Activated CD4-positive, alpha-beta T cell treated with anti-CD3 and anti-CD28 coated beads, Interleukin-2, amount 10 ng/mL, durations not matched to agents 7 days and 5 days (primary cell): ENCODE data around the gene TUT7. TPM values are rescaled to one million over a fixed set of nuclear protein-coding genes. Genes with fewer than 3 reads are reported as not detected.

Experiments
- CTCF ChIA-PET: fragments of 350-600 bp; sonication (Branson Sonifier 250); formaldehyde crosslinking; loops from one replicate; lab custom pipeline; 2021; ENCODE audit warnings: antibody characterized with exemption; lab: Charles Lee
- POLR2A ChIA-PET: fragments of 350-600 bp; sonication (Branson Sonifier 250); formaldehyde crosslinking; loops from one replicate; lab custom pipeline; 2021; ENCODE audit warnings: antibody characterized with exemption; lab: Charles Lee
- DNase-seq: peaks from one replicate; pipeline ENCODE4 v3.0.0-alpha.2; 2020
- H3K27ac Mint-ChIP-seq: one replicate; pipeline ENCODE4 v1.8.0; 2021; ENCODE audit warnings: mild to moderate bottlenecking, moderate library complexity, mixed read lengths
- H3K27me3 Mint-ChIP-seq: one replicate; pipeline ENCODE4 v1.8.0; 2021; ENCODE audit warnings: mixed read lengths
- H3K36me3 Mint-ChIP-seq: one replicate; pipeline ENCODE4 v1.8.0; 2021; ENCODE audit warnings: low read depth, mixed read lengths
- H3K4me1 Mint-ChIP-seq: one replicate; pipeline ENCODE4 v1.8.0; 2021; ENCODE audit warnings: mixed read lengths
- H3K4me3 Mint-ChIP-seq: one replicate; pipeline ENCODE4 v1.8.0; 2021; ENCODE audit warnings: mild to moderate bottlenecking, moderate library complexity, mixed read lengths
- H3K9me3 Mint-ChIP-seq: one replicate; pipeline ENCODE4 v1.8.0; 2021; ENCODE audit warnings: mixed read lengths
- total RNA-seq, 2 experiments: library from RNA; stranded (reverse); gene quantifications; one replicate each; pipeline ENCODE4 v1.2.3, GENCODE V29; 2021

Gene TUT7
- total RNA-seq, 2 experiments from 2014 or later = 37.2 to 38.2 TPM

GRCh38 chr9:86257391-86257790 is 96.8 kb downstream of the TUT7 start:
- Mint-ChIP-seq H3K9me3 (peaks cover 5% of the 10 kb centered on the region), H3K4me3 (no peak overlapping the region), H3K4me1 (no peaks in the 10 kb centered on the region), H3K27ac (no peak overlapping the region), H3K36me3 (no peaks in the 10 kb centered on the region), H3K27me3 (no peaks in the 10 kb centered on the region)
- ChIA-PET CTCF (no interaction called here), POLR2A (no interaction called here)
- no peak for DNase-seq

GRCh38 chr9:86256653-86257052 is 97.6 kb downstream of the TUT7 start:
- H3K4me1 Mint-ChIP-seq = no peaks in the 10 kb centered on the region
- CTCF ChIA-PET = no interaction called here
- DNase-seq = no peak
- H3K36me3 Mint-ChIP-seq = no peaks in the 10 kb centered on the region
- peaks cover 5% of the 10 kb centered on the region for H3K9me3 Mint-ChIP-seq
- no peak overlapping the region for H3K4me3 Mint-ChIP-seq
- H3K27me3 Mint-ChIP-seq = no peaks in the 10 kb centered on the region
- no peak overlapping the region for H3K27ac Mint-ChIP-seq
- POLR2A ChIA-PET = no interaction called here

- H3K36me3 Mint-ChIP-seq = no peaks in the 10 kb centered on the region
- no peak for DNase-seq
- no peak overlapping the region for H3K4me3 Mint-ChIP-seq
- H3K27ac Mint-ChIP-seq = no peak overlapping the region
- peaks cover 5% of the 10 kb centered on the region for H3K9me3 Mint-ChIP-seq
- ChIA-PET CTCF (interaction anchor here (1.0 kb wide), 1 partner anchor 22 kb away, joined by 4 read pairs; no protein-coding TSS in a partner anchor), POLR2A (no interaction called here)
- H3K27me3 Mint-ChIP-seq = peaks cover 2% of the 10 kb centered on the region
- no peaks in the 10 kb centered on the region for H3K4me1 Mint-ChIP-seq
Observed at GRCh38 chr9:86253577-86253976, 100.6 kb downstream of the TUT7 start.

- H3K4me3 Mint-ChIP-seq = no peak overlapping the region
- no peaks in the 10 kb centered on the region for H3K4me1 Mint-ChIP-seq
- POLR2A ChIA-PET = no interaction called here
- peaks cover 2% of the 10 kb centered on the region for H3K27me3 Mint-ChIP-seq
- no peak for DNase-seq
- CTCF ChIA-PET = no interaction called here
- peaks cover 5% of the 10 kb centered on the region for H3K9me3 Mint-ChIP-seq
- no peaks in the 10 kb centered on the region for H3K36me3 Mint-ChIP-seq
- no peak overlapping the region for H3K27ac Mint-ChIP-seq
Observed at GRCh38 chr9:86252870-86253269, 101.3 kb downstream of the TUT7 start.

- Mint-ChIP-seq H3K27me3 (peaks cover 5% of the 10 kb centered on the region), H3K36me3 (no peaks in the 10 kb centered on the region), H3K9me3 (peaks cover 5% of the 10 kb centered on the region), H3K4me3 (no peak overlapping the region), H3K27ac (no peak overlapping the region), H3K4me1 (no peaks in the 10 kb centered on the region)
- no peak for DNase-seq
- CTCF ChIA-PET = no interaction called here
- POLR2A ChIA-PET = no interaction called here
Observed at GRCh38 chr9:86250123-86250522, 104.1 kb downstream of the TUT7 start.

GRCh38 chr9:86248746-86249145 is 105.5 kb downstream of the TUT7 start:
- H3K9me3 Mint-ChIP-seq = peaks cover 5% of the 10 kb centered on the region
- H3K4me1 Mint-ChIP-seq = no peaks in the 10 kb centered on the region
- no peak overlapping the region for H3K4me3 Mint-ChIP-seq
- no peak overlapping the region for H3K27ac Mint-ChIP-seq
- peaks cover 5% of the 10 kb centered on the region for H3K27me3 Mint-ChIP-seq
- no peak for DNase-seq
- ChIA-PET CTCF (interaction anchor here (0.8 to 1.0 kb wide), 2 partner anchors 9 to 631 kb away, joined by 3 to 5 read pairs; no protein-coding TSS in a partner anchor), POLR2A (no interaction called here)
- no peaks in the 10 kb centered on the region for H3K36me3 Mint-ChIP-seq

GRCh38 chr9:86246752-86247161 is 107.5 kb downstream of the TUT7 start:
- no peak for DNase-seq
- no peaks in the 10 kb centered on the region for H3K36me3 Mint-ChIP-seq
- ChIA-PET CTCF (no interaction called here), POLR2A (no interaction called here)
- no peak overlapping the region for H3K27ac Mint-ChIP-seq
- H3K27me3 Mint-ChIP-seq = peaks cover 5% of the 10 kb centered on the region
- H3K9me3 Mint-ChIP-seq = no peaks in the 10 kb centered on the region
- no peaks in the 10 kb centered on the region for H3K4me1 Mint-ChIP-seq
- no peak overlapping the region for H3K4me3 Mint-ChIP-seq

- ChIA-PET CTCF (interaction anchor here (0.6 kb wide), 1 partner anchor 16 kb away, joined by 7 read pairs; no protein-coding TSS in a partner anchor), POLR2A (no interaction called here)
- H3K4me1 Mint-ChIP-seq = no peaks in the 10 kb centered on the region
- H3K4me3 Mint-ChIP-seq = no peak overlapping the region
- no peak for DNase-seq
- H3K9me3 Mint-ChIP-seq = no peaks in the 10 kb centered on the region
- peaks cover 2% of the 10 kb centered on the region for H3K27me3 Mint-ChIP-seq
- H3K27ac Mint-ChIP-seq = no peak overlapping the region
- no peaks in the 10 kb centered on the region for H3K36me3 Mint-ChIP-seq
Observed at GRCh38 chr9:86242071-86242470, 112.1 kb downstream of the TUT7 start.

- no peaks in the 10 kb centered on the region for H3K9me3 Mint-ChIP-seq
- H3K27ac Mint-ChIP-seq = no peak overlapping the region
- CTCF ChIA-PET = interaction anchor here (0.7 kb wide), 1 partner anchor 25 kb away, joined by 3 read pairs; no protein-coding TSS in a partner anchor
- no peaks in the 10 kb centered on the region for H3K36me3 Mint-ChIP-seq
- no peaks in the 10 kb centered on the region for H3K27me3 Mint-ChIP-seq
- no peaks in the 10 kb centered on the region for H3K4me1 Mint-ChIP-seq
- POLR2A ChIA-PET = no interaction called here
- DNase-seq = no peak
- H3K4me3 Mint-ChIP-seq = no peak overlapping the region
Observed at GRCh38 chr9:86241216-86241615, 113.0 kb downstream of the TUT7 start.

- Mint-ChIP-seq H3K36me3 (no peaks in the 10 kb centered on the region), H3K4me3 (no peak overlapping the region), H3K27ac (no peak overlapping the region), H3K9me3 (no peaks in the 10 kb centered on the region), H3K4me1 (no peaks in the 10 kb centered on the region), H3K27me3 (no peaks in the 10 kb centered on the region)
- CTCF ChIA-PET = interaction anchor here (0.7 to 1.0 kb wide), 2 partner anchors 10 to 498 kb away, joined by 3 to 5 read pairs; no protein-coding TSS in a partner anchor
- DNase-seq = no peak
- POLR2A ChIA-PET = no interaction called here
Observed at GRCh38 chr9:86238861-86239770, 115.1 kb downstream of the TUT7 start.

Other genes starting within 250 kb of the TUT7 start
- under 1 TPM; 0.12 to 0.35 TPM for gene C9orf153, start 94.8 kb downstream of the TUT7 start, total RNA-seq
- 10 to 100 TPM; 16.8 to 19.5 TPM for gene ISCA1, start 71.9 kb downstream of the TUT7 start, total RNA-seq